Thymus (tissue), 11 donors: Measurements from ENCODE around the gene RAB1B. TPM values are rescaled to one million over a fixed set of nuclear protein-coding genes. Genes with fewer than 3 reads are reported as not detected.

Experiments
- DNase-seq, 9 donors: peaks; one replicate each; pipeline ENCODE4 v3.0.0-alpha.2; 2013; ENCODE audit warnings: low spot score in 9 of 9, low read depth in 6 of 9, missing footprints in 1 of 9
- H3K27ac ChIP-seq, 2 donors: one replicate each; pipeline ENCODE4 v1.5.1; 2013; ENCODE audit warnings: control low read depth in 1 of 2, low read depth in 1 of 2, low read length in 1 of 2, mild to moderate bottlenecking in 1 of 2, moderate library complexity in 1 of 2
- H3K27me3 ChIP-seq, 2 donors: one replicate each; pipeline ENCODE4 v1.5.1; 2013; ENCODE audit warnings: low read length in 1 of 2; ENCODE audit not compliant: control insufficient read depth in 2 of 2, insufficient read depth in 1 of 2
- H3K36me3 ChIP-seq, 2 donors: one replicate each; pipeline ENCODE4 v1.5.1; 2013; ENCODE audit warnings: low read length in 1 of 2, mild to moderate bottlenecking in 1 of 2, moderate library complexity in 1 of 2; ENCODE audit not compliant: control insufficient read depth in 2 of 2, insufficient read depth in 2 of 2
- H3K4me1 ChIP-seq, 2 donors: one replicate each; pipeline ENCODE4 v1.5.1; 2013; ENCODE audit warnings: low read length in 2 of 2; ENCODE audit not compliant: control insufficient read depth in 2 of 2, insufficient read depth in 2 of 2
- H3K4me3 ChIP-seq, 2 donors: one replicate each; pipeline ENCODE4 v1.5.1; 2013; ENCODE audit warnings: low read length in 2 of 2, control low read depth in 1 of 2, mild to moderate bottlenecking in 1 of 2
- H3K9me3 ChIP-seq, 2 donors: one replicate each; pipeline ENCODE4 v1.5.1; 2013; ENCODE audit warnings: low read length in 1 of 2, mild to moderate bottlenecking in 1 of 2; ENCODE audit not compliant: control insufficient read depth in 2 of 2, insufficient read depth in 1 of 2
- WGBS: extraction: QIAGEN DNeasy Blood & Tissue Kit; methylation state at CpG from one replicate; pipeline ENCODE4 v1.1.7; 2013; 5-methylcytosine and 5-hydroxymethylcytosine counted together
- polyA plus RNA-seq: library from polyadenylated mRNA; stranded (reverse); fragments of 200-250 nt; gene quantifications from one replicate; pipeline ENCODE4 v1.2.3, GENCODE V29; 2013
- total RNA-seq: library from RNA; stranded (reverse); fragments of 120-200 nt; gene quantifications from one replicate; pipeline ENCODE4 v1.2.4, GENCODE V29; 2013
- donor health status: healthy.

The RAB1B gene
- total and polyA plus RNA-seq, 2 donors: 80.8 to 105 TPM

- Histone ChIP-seq H3K27ac (peak overlapping the region; percentile 97 to 99), H3K4me1 (peaks cover 20 to 53% of the 10 kb centered on the region in 2 donors), H3K36me3 (no peaks in the 10 kb centered on the region), H3K27me3 (peaks cover 0 to 6% of the 10 kb centered on the region in 2 donors), H3K9me3 (peaks cover 0 to 11% of the 10 kb centered on the region in 2 donors), H3K4me3 (peak overlapping the region; percentile 58 to 61)
- DNase-seq: no peak
- WGBS: 36% methylated on average over 26 of the region's 26 CpGs
Measured at GRCh38 chr11:66311470-66311964, 43.1 kb downstream of the RAB1B start.

- H3K27me3 ChIP-seq: peaks cover 0 to 6% of the 10 kb centered on the region in 2 donors
- H3K27ac ChIP-seq: peak overlapping the region; percentile 97 to 99
- peak overlapping the region; percentile 58 to 61 for H3K4me3 ChIP-seq
- H3K9me3 ChIP-seq: peaks cover 0 to 11% of the 10 kb centered on the region in 2 donors
- peaks cover 24 to 58% of the 10 kb centered on the region in 2 donors for H3K4me1 ChIP-seq
- no peaks in the 10 kb centered on the region for H3K36me3 ChIP-seq
- WGBS: under 1% methylated on average over 44 of the region's 44 CpGs
- DNase-seq: peak; percentile 93 to 99 (median 97)
Measured at GRCh38 chr11:66311965-66312548, 43.6 kb downstream of the RAB1B start.

- H3K27me3 ChIP-seq: peaks cover 0 to 6% of the 10 kb centered on the region in 2 donors
- H3K27ac ChIP-seq: peak overlapping the region; percentile 97 to 99
- DNase-seq: peak; percentile 89 to 99 (median 97)
- 4% methylated on average over 52 of the region's 52 CpGs for WGBS
- H3K36me3 ChIP-seq: no peaks in the 10 kb centered on the region
- peaks cover 0 to 11% of the 10 kb centered on the region in 2 donors for H3K9me3 ChIP-seq
- H3K4me3 ChIP-seq: peak overlapping the region; percentile 58 to 61
- H3K4me1 ChIP-seq: peaks cover 27 to 64% of the 10 kb centered on the region in 2 donors
Measured at GRCh38 chr11:66312549-66313320, 44.3 kb downstream of the RAB1B start.

DNA sequence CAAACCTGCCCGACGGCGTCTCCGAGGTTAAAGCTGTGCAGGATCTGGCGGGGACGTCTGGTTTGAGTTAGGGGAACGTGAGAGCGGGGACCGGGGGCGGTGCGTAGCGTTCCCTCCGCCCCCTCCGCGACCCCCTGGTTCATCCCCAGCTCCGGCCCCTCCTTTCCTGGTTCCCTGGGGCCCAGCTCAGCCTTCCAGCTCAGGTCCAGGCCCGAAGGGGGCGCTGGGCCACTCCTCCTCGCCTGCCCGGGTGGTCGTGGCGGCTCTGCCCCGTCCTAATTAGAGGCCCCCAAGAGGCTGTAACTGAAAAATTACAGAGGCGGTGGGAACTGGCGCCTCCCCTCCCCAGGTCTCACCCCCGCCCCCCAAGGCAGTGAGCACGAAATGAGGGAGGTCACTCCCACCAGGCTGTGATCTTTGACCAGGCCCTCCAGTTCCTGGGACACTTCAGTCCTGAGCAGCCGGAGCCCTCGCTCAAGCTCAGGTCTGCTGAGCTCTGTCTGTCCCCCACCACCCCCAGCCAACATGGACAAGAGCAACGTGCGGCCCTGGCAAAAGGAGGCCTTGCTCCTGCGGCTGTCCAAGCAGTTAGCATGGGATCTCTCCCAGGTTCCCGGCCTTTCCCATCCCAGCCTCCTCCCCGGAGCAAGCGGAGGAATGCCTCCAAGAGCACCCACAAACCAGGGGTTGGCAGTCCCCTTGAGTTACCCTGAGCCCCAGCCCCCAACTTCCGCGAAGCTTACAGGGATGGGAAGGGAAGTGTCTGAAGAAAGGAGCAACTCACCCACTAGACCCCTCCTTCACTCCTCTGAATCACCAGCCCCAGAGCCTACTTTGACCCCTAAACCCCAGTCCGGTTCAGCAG, 45.1 kb downstream of the RAB1B start:
- Histone ChIP-seq H3K4me1 (peaks cover 34 to 73% of the 10 kb centered on the region in 2 donors), H3K27me3 (peaks cover 0 to 6% of the 10 kb centered on the region in 2 donors), H3K9me3 (peaks cover 0 to 14% of the 10 kb centered on the region in 2 donors), H3K36me3 (no peaks in the 10 kb centered on the region), H3K4me3 (peak overlapping the region; percentile 41 to 50), H3K27ac (peak overlapping the region; percentile 97 to 99)
- 70% methylated on average over 38 of the region's 38 CpGs for WGBS
- peak in 2 of 9 donors; percentile 42 to 59 for DNase-seq

DNA sequence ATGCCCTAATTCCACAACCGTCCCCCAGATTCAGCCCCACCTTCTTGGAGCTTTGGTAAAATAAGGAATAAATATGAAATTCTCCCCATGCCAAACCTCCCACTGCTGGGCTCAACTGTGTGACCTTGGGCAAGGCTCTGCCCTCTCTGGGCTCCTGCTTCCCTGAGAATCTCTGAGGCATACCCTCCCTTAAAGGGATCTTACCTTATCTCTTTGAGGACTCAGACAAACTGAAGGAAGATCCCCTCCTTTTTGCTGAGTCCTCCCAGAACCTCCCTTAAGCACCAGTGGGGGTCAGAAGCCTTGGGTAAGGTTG, 45.7 kb downstream of the RAB1B start:
- H3K27ac ChIP-seq: peak overlapping the region in 1 of 2 donors; percentile 99
- H3K27me3 ChIP-seq: peaks cover 0 to 6% of the 10 kb centered on the region in 2 donors
- peak overlapping the region in 1 of 2 donors; percentile 50 for H3K4me3 ChIP-seq
- 96% methylated on average over 1 of the region's 1 CpG for WGBS
- H3K4me1 ChIP-seq: peaks cover 40 to 78% of the 10 kb centered on the region in 2 donors
- no peak for DNase-seq
- H3K36me3 ChIP-seq: no peaks in the 10 kb centered on the region
- peaks cover 0 to 14% of the 10 kb centered on the region in 2 donors for H3K9me3 ChIP-seq

DNA sequence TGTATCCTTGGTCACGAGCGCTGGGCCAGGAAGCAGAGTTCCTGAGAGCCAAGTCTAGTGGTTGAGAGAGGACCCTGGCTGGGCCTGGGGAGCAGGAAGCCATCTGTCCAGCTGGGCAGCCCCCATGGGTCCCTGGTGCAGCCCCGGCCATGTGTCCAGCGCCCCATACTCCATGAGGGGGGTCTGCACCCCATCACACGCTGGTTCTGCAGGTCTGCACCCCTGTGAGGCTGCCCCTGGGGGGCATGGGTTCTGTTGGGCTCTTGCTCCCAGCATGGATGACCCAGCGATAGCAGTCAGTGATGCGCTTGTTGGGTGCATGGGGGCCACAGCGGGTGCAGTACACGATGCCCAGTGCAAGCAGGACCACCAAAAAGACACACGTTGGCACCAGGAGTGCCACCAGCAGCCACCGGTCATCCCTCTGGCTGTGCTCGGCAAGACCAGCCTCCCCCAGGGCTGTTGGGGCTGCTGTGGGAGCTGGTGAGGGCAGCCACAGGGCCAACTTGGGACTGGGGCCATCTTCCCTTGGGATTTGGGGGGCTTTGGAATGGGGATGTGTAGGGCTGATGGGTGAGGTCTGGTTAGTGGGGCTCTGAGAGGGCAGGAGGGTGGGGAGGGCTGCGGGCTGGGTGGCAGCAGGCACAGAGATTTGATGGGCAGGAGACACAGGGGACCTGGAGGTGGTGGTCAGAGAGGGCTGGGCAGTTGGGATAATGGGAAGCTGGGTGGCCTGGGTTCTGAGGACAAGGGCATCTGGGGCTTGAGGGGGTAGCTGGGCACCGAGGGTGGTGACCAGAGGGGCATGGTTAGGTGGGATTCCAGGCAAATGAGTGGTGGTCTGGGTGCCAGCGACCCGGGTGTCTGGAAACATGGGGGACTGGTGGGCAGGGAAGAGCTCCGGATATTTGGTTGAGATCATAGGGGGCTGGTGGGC, 46.4 kb downstream of the RAB1B start:
- H3K4me3 ChIP-seq: peak overlapping the region in 1 of 2 donors; percentile 50
- no peak for DNase-seq
- H3K4me1 ChIP-seq: peaks cover 44 to 83% of the 10 kb centered on the region in 2 donors
- H3K27me3 ChIP-seq: peaks cover 0 to 5% of the 10 kb centered on the region in 2 donors
- peaks cover 0 to 14% of the 10 kb centered on the region in 2 donors for H3K9me3 ChIP-seq
- no peaks in the 10 kb centered on the region for H3K36me3 ChIP-seq
- H3K27ac ChIP-seq: peak overlapping the region in 1 of 2 donors; percentile 99
- WGBS: 96% methylated on average over 17 of the region's 17 CpGs

DNA sequence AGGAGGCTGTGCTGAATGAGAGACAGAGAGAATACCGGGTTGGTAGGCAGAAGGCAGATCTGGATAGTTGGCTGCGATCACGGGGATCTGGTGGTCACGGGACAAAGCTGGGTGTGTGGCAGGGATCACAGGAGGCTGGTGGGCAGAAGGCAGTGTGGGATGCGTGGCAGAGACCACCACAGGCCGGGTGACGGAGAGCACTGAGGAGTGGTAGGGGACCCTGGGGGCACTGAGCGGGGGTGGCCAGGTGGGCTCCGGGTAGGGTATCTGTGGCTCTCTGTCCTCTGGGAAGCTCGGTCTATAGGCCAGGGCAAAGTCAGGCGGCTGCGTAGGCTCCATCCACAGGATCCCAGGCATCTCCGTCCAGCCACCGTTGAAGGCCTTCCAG, 47.1 kb downstream of the RAB1B start:
- no peak for DNase-seq
- H3K36me3 ChIP-seq: no peaks in the 10 kb centered on the region
- peak overlapping the region in 1 of 2 donors; percentile 50 for H3K4me3 ChIP-seq
- H3K9me3 ChIP-seq: peaks cover 0 to 14% of the 10 kb centered on the region in 2 donors
- H3K4me1 ChIP-seq: peaks cover 44 to 83% of the 10 kb centered on the region in 2 donors
- H3K27ac ChIP-seq: peak overlapping the region; percentile 20 to 99
- H3K27me3 ChIP-seq: peaks cover 0 to 2% of the 10 kb centered on the region in 2 donors
- 97% methylated on average over 14 of the region's 14 CpGs for WGBS
